Ovary (tissue), 9 donors: Measurements from ENCODE around the gene ANKS1B. TPM values are rescaled to one million over a fixed set of nuclear protein-coding genes. Genes with fewer than 3 reads are reported as not detected.

Source experiments
- DNase-seq, 5 donors: peaks; one replicate each; pipeline ENCODE4 v3.0.0-alpha.2; 2019 to 2020
- H3K27ac ChIP-seq, 2 donors: fragments of 200-600 bp; one replicate each; pipeline versions ENCODE4 v1.5.1 to v1.8.0; 2019 to 2022
- H3K27me3 ChIP-seq: fragments of 200-600 bp; one replicate; pipeline ENCODE4 v1.8.0; 2022
- H3K36me3 ChIP-seq: fragments of 200-600 bp; sonication (generic); one replicate; pipeline ENCODE4 v1.5.1; 2019
- H3K4me1 ChIP-seq: one replicate; pipeline ENCODE4 v1.8.1; 2013; ENCODE audit warnings: mild to moderate bottlenecking, moderate library complexity; ENCODE audit not compliant: insufficient read depth
- H3K4me3 ChIP-seq: fragments of 200-600 bp; sonication (generic); one replicate; pipeline ENCODE4 v1.5.1; 2017
- H3K9me3 ChIP-seq, 2 donors: fragments of 200-600 bp in 1 of 2; sonication (generic) in 1 of 2; one replicate each; pipeline versions ENCODE4 v1.5.1 to v1.8.1; 2013 to 2019; ENCODE audit warnings: mild to moderate bottlenecking in 1 of 2, moderate library complexity in 1 of 2
- EP300 ChIP-seq: sonication (generic); formaldehyde crosslinking; IDR thresholded peaks from one replicate; pipeline ENCODE4 v1.6.1; 2017; ENCODE audit warnings: antibody characterized with exemption
- POLR2A ChIP-seq: fragments of 450-650 bp; IDR thresholded peaks from one replicate; pipeline ENCODE4 v1.6.1; 2017; ENCODE audit warnings: antibody characterized with exemption, mild to moderate bottlenecking, moderate library complexity
- WGBS, 3 donors: extraction: QIAGEN DNeasy Blood & Tissue Kit in 1 of 3; methylation state at CpG; one replicate each; pipeline versions ENCODE4 v1.1.5 to v1.1.7; 2013 to 2017; 5-methylcytosine and 5-hydroxymethylcytosine counted together
- intact Hi-C, 4 donors: fragments of 100-400 bp; cut with DNase I; formaldehyde crosslinking; loops; one replicate each; pipeline versions ENCODE4 v1.11.0 to v1.15.1; 2022 to 2023
- polyA plus RNA-seq, 2 donors: library from polyadenylated mRNA; stranded (reverse); fragments of 200-250 nt in 1 of 2; fragments of 350-450 nt in 1 of 2; fragmentation: Illumina TruSeq in 1 of 2; extraction: RNeasy Lipid Tissue Mini Kit (QIAGEN cat#74804) in 1 of 2; gene quantifications; one replicate each; pipeline ENCODE4 v1.2.3, GENCODE V29; 2013 to 2014
- total RNA-seq, 7 donors: library from RNA; depleted of rRNA in 2 of 7; stranded (reverse); fragments of >200 nt in 2 of 7; fragmentation: NEBNext Ultra II Directional in 3 of 7; extraction: Animal tissue kit (Norgen Biotek cat#: 25700) in 3 of 7; gene quantifications; one replicate each; pipeline versions ENCODE4 v1.1.0 to v1.2.4, GENCODE V29; 2016 to 2023
- TF ChIP-seq, protein P1 (sequence below), 3 donors: fragments of 450-650 bp in 2 of 3; fragments of 200-600 bp in 1 of 3; IDR thresholded peaks; one replicate each; pipeline versions ENCODE4 v1.5.1 to v1.8.0; 2016 to 2022; ENCODE audit warnings: antibody characterized with exemption in 3 of 3, mild to moderate bottlenecking in 1 of 3
- donor health status: DM: no; HTN: no; CAD: no; lungs with moderate emphysema.
- donor health status: DM: no; HTN: no; CAD: no.
- donor health status: Bipolar disorder and iron deficiency.
- donor health status: DM: yes; HTN: yes; CAD: no.
- donor health status: DM: no; HTN: no; CAD: no.
- donor health status: DM: yes; HTN: yes; CAD: no.

The ANKS1B gene
- total and polyA plus RNA-seq, 9 donors, result 0.80 to 34.9 (median 7.7) TPM

- intact Hi-C loops, result loop anchor here in 1 of 4 donors (10.0 kb wide), 1 partner anchor 725 kb away; no protein-coding TSS in a partner anchor
- Histone ChIP-seq H3K4me1 (no peaks in the 10 kb centered on the region), H3K27me3 (no peaks in the 10 kb centered on the region), H3K4me3 (no peak overlapping the region), H3K36me3 (no peaks in the 10 kb centered on the region), H3K27ac (no peak overlapping the region), H3K9me3 (no peaks in the 10 kb centered on the region)
- DNase-seq, result no peak
- TF ChIP-seq, protein P1, sequence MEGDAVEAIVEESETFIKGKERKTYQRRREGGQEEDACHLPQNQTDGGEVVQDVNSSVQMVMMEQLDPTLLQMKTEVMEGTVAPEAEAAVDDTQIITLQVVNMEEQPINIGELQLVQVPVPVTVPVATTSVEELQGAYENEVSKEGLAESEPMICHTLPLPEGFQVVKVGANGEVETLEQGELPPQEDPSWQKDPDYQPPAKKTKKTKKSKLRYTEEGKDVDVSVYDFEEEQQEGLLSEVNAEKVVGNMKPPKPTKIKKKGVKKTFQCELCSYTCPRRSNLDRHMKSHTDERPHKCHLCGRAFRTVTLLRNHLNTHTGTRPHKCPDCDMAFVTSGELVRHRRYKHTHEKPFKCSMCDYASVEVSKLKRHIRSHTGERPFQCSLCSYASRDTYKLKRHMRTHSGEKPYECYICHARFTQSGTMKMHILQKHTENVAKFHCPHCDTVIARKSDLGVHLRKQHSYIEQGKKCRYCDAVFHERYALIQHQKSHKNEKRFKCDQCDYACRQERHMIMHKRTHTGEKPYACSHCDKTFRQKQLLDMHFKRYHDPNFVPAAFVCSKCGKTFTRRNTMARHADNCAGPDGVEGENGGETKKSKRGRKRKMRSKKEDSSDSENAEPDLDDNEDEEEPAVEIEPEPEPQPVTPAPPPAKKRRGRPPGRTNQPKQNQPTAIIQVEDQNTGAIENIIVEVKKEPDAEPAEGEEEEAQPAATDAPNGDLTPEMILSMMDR (IDR thresholded peaks at IDR 0.05), result no peak
- TF ChIP-seq POLR2A (no peak), EP300 (no peak)
- WGBS, 3 donors, result 78 to 91% (median 89%) methylated on average over 1 of the region's 1 CpG
Observed at GRCh38 chr12:99769396-99769980, 215.2 kb downstream of the ANKS1B start.

GRCh38 chr12:99768758-99769157 is 216.0 kb downstream of the ANKS1B start:
- WGBS, 3 donors, result 89 to 94% (median 90%) methylated on average over 7 of the region's 7 CpGs

GRCh38 chr12:99767809-99768208 is 216.9 kb downstream of the ANKS1B start:
- no peak for DNase-seq
- H3K27me3 ChIP-seq, result no peaks in the 10 kb centered on the region
- WGBS, 3 donors, result 4 to 5% (median 4%) methylated on average over 1 of the region's 1 CpG
- intact Hi-C loops, result loop anchor here in 1 of 4 donors (10.0 kb wide), 1 partner anchor 723 kb away; no protein-coding TSS in a partner anchor
- H3K36me3 ChIP-seq, result no peaks in the 10 kb centered on the region
- H3K9me3 ChIP-seq, result no peaks in the 10 kb centered on the region
- no peak overlapping the region for H3K27ac ChIP-seq
- no peak overlapping the region for H3K4me3 ChIP-seq
- TF ChIP-seq, protein P1 (IDR thresholded peaks at IDR 0.05), result no peak
- no peak for TF ChIP-seq POLR2A
- no peak for TF ChIP-seq EP300
- H3K4me1 ChIP-seq, result no peaks in the 10 kb centered on the region

More at GRCh38 chr12:99768758-99769157, 216.0 kb downstream of the ANKS1B start:
- Histone ChIP-seq H3K27ac (no peak overlapping the region), H3K4me1 (no peaks in the 10 kb centered on the region), H3K36me3 (no peaks in the 10 kb centered on the region), H3K4me3 (no peak overlapping the region), H3K27me3 (no peaks in the 10 kb centered on the region), H3K9me3 (no peaks in the 10 kb centered on the region)
- no peak for TF ChIP-seq EP300
- no peak for DNase-seq
- intact Hi-C loops, result loop anchor here in 1 of 4 donors (10.0 kb wide), 1 partner anchor 724 kb away; no protein-coding TSS in a partner anchor

GRCh38 chr12:99766408-99766807 is 218.3 kb downstream of the ANKS1B start:
- no peak for TF ChIP-seq POLR2A
- TF ChIP-seq, protein P1 (IDR thresholded peaks at IDR 0.05), result no peak
- no peak for TF ChIP-seq EP300
- H3K36me3 ChIP-seq, result no peaks in the 10 kb centered on the region
- intact Hi-C loops, result loop anchor here in 1 of 4 donors (10.0 kb wide), 1 partner anchor 722 kb away; no protein-coding TSS in a partner anchor
- 80 to 94% (median 94%) methylated on average over 1 of the region's 1 CpG for WGBS, 3 donors
- H3K9me3 ChIP-seq, result no peaks in the 10 kb centered on the region
- no peak overlapping the region for H3K4me3 ChIP-seq
- no peak for DNase-seq
- no peaks in the 10 kb centered on the region for H3K4me1 ChIP-seq
- no peak overlapping the region for H3K27ac ChIP-seq
- no peaks in the 10 kb centered on the region for H3K27me3 ChIP-seq

GRCh38 chr12:99765469-99766114 is 219.1 kb downstream of the ANKS1B start:
- DNase-seq, result no peak
- Histone ChIP-seq H3K9me3 (no peaks in the 10 kb centered on the region), H3K36me3 (no peaks in the 10 kb centered on the region), H3K4me1 (no peaks in the 10 kb centered on the region), H3K4me3 (no peak overlapping the region), H3K27ac (no peak overlapping the region), H3K27me3 (no peaks in the 10 kb centered on the region)
- intact Hi-C loops, result loop anchor here in 1 of 4 donors (10.0 kb wide), 1 partner anchor 721 kb away; no protein-coding TSS in a partner anchor
- TF ChIP-seq, protein P1 (IDR thresholded peaks at IDR 0.05), result no peak
- TF ChIP-seq POLR2A, result no peak
- TF ChIP-seq EP300, result no peak
- 23 to 37% (median 23%) methylated on average over 3 of the region's 3 CpGs for WGBS, 3 donors
